ENCODE results near the gene ALS2CL.
"Not testable (repeated sequence)": the region's sequence is repeated elsewhere in the genome, so short reads cannot be mapped to it uniquely, and the experiment has no call there.

The ALS2CL gene

GRCh38 chr3:46693038-46693891 is at the start of gene ALS2CL:
TSS of gene ALS2CL (minus strand) at chr3:46693679. CDS start at chr3:46689440, 4,239 bp downstream.
- peak; percentile 69 for DNase-seq

GRCh38 chr3:46742992-46743585 is 49.6 kb upstream of the ALS2CL start:
- no peak for DNase-seq

- DNase-seq, result not testable (repeated sequence)
Observed at GRCh38 chr3:46739565-46739964, 46.1 kb upstream of the ALS2CL start.

GRCh38 chr3:46737329-46737731 is 43.9 kb upstream of the ALS2CL start:
- DNase-seq, result no peak

- no peak for DNase-seq
Observed at GRCh38 chr3:46736006-46736872, 42.8 kb upstream of the ALS2CL start.

- DNase-seq, result no peak
Observed at GRCh38 chr3:46734773-46735172, 41.3 kb upstream of the ALS2CL start.

GRCh38 chr3:46733026-46733800 is 39.7 kb upstream of the ALS2CL start:
- no peak for DNase-seq

GRCh38 chr3:46731795-46732194 is 38.3 kb upstream of the ALS2CL start:
- DNase-seq, result no peak

- no peak for DNase-seq
Observed at GRCh38 chr3:46730819-46731218, 37.3 kb upstream of the ALS2CL start.

GRCh38 chr3:46729038-46729437 is 35.6 kb upstream of the ALS2CL start:
- DNase-seq, result no peak

GRCh38 chr3:46725621-46726314 is 32.3 kb upstream of the ALS2CL start:
- no peak for DNase-seq

GRCh38 chr3:46724424-46724823 is 30.9 kb upstream of the ALS2CL start:
- DNase-seq, result no peak

- DNase-seq, result no peak
Observed at GRCh38 chr3:46722443-46722842, 29.0 kb upstream of the ALS2CL start.

- DNase-seq, result no peak
Observed at GRCh38 chr3:46721009-46721408, 27.5 kb upstream of the ALS2CL start.

- no peak for DNase-seq
Observed at GRCh38 chr3:46719735-46720271, 26.3 kb upstream of the ALS2CL start.

- DNase-seq, result no peak
Observed at GRCh38 chr3:46719044-46719565, 25.6 kb upstream of the ALS2CL start.

- peak; percentile 35 for DNase-seq
Observed at GRCh38 chr3:46717447-46718231, 24.2 kb upstream of the ALS2CL start, which contains the start of gene PRSS50. TSS of gene PRSS50 (minus strand) at chr3:46717869. CDS start at chr3:46717824, 45 bp downstream.

- no peak for DNase-seq
Observed at GRCh38 chr3:46716461-46717441, 23.3 kb upstream of the ALS2CL start.

GRCh38 chr3:46715507-46716175 is 22.2 kb upstream of the ALS2CL start:
- no peak for DNase-seq

Measured in activated naive CD4-positive, alpha-beta T cell treated with anti-CD3 and anti-CD28 coated beads, Interleukin-2, amount 50 U/mL, for 16 hours (primary cell).